Stimulated activated CD4-positive, alpha-beta T cell treated with anti-CD3 and anti-CD28 coated beads, TNF-alpha, amount 100 ng/mL, for 24 hours (primary cell): ENCODE results near the gene RNU5B-1.

ENCODE experiments used
- DNase-seq, 3 experiments: peaks; one replicate each; pipeline ENCODE4 v3.0.0-alpha.2; 2020; ENCODE audit warnings: low read depth in 3 of 3

The RNU5B-1 gene

GRCh38 chr15:65328506-65329287 is 24.2 kb downstream of the RNU5B-1 start:
- no peak for DNase-seq

DNA sequence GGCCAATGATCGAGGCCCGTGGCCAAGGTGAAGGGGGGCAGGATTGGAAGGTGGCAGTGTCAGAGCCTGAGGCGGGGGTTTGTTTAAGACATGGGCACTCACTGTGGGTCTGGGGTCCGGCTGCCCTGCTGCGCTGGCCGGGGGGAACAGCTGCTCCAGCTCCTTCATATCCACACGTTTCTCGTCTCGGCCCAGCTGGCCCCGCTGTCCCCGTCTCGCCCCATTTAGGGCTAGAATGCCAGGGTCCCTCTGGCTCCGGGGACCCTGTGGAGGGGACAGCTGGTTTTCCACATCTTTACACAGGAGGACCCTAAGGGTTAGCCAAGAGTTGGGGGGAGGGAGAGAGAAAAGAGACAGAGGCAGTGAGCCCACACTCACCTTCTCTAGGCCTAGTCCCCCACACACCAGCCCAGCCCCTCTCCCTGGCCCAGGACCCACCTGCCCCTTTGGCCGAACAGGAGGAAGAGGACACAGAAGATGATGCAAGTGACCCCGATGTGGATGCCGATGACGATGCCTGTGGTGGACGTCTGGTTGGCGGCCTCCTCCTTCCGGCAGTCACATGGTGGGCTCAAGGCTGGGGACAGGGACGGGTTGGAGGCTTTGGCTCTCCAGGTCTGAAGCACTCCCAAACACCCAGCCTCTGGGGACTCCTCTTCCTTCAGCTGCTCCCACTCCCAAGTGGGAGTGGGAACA is 25.0 kb downstream of the RNU5B-1 start:
- DNase-seq = no peak

GRCh38 chr15:65329984-65330735 is 25.7 kb downstream of the RNU5B-1 start:
- no peak for DNase-seq

GRCh38 chr15:65330934-65331645 is 26.6 kb downstream of the RNU5B-1 start:
- no peak for DNase-seq

- no peak for DNase-seq
Observed at GRCh38 chr15:65331811-65332210, 27.3 kb downstream of the RNU5B-1 start.

DNA sequence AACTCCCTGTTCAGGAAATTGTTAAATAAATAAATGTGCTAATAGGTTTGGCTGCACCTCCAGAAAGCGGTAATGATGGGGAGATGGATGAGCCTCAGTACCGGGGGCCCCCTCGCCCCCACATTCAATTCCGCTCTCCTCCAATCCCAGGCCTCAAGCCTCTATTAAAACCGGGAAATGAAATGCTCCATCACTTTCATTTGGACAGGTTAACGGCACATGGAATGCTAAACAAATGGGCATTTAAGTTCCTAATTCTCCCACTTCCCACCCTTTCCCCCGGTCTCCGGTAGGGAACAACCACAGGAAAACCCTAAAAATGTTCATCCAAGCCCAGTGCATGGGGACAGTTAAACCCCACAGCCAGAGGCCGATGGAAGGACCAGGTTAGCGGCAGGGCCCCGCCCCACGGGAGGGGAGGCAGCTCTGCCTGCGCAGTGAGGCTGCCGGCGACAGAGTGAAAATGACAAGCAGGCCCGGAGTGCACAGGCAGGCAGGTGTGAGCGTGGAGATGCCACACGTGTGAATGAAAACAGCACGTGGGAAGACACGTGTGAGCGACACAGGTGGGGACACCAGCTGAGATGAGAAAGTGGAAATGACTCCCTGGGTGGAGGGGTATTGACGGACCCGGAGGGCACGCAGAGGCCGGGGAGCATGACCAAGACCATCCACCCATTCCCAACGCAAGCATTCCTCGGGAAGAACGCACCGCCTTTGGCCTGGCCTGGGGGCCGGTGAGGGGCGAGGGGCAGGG is 28.1 kb downstream of the RNU5B-1 start:
- DNase-seq = no peak

DNA sequence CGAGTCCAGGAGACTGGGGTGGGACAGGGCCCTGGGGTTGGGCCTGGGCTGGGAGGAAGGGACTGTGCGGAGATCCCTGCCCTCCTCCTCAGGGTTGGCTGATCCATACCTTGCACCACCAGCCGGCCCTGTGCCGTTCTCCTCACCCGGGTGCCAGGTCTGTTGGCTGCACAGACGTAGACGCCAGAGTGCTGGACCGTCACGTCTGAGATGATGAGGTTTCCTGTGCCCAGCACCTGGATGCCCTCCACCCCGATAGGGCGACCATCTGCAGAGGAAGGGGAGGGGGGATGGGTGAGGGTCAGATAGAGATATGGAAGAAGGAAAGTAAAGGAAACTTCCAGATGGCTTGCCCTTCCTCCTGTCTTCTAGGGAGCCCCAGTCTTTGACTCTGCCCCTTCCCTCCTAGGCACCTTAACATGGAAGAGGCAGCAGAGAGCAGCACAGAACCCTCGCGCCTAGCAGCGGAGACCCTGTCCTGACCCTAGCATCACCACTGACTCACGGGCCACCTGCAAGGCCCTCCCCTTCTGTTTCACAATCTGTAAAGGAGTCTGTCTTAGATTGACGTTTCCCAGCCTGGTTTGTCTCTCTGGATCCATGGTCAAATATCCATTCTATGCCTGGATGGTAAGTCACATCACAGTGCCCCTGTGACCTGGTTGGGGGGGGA is 28.8 kb downstream of the RNU5B-1 start:
- no peak for DNase-seq

GRCh38 chr15:65333856-65334255 is 29.4 kb downstream of the RNU5B-1 start:
- no peak for DNase-seq

GRCh38 chr15:65334586-65335231 is 30.2 kb downstream of the RNU5B-1 start:
- no peak for DNase-seq

DNA sequence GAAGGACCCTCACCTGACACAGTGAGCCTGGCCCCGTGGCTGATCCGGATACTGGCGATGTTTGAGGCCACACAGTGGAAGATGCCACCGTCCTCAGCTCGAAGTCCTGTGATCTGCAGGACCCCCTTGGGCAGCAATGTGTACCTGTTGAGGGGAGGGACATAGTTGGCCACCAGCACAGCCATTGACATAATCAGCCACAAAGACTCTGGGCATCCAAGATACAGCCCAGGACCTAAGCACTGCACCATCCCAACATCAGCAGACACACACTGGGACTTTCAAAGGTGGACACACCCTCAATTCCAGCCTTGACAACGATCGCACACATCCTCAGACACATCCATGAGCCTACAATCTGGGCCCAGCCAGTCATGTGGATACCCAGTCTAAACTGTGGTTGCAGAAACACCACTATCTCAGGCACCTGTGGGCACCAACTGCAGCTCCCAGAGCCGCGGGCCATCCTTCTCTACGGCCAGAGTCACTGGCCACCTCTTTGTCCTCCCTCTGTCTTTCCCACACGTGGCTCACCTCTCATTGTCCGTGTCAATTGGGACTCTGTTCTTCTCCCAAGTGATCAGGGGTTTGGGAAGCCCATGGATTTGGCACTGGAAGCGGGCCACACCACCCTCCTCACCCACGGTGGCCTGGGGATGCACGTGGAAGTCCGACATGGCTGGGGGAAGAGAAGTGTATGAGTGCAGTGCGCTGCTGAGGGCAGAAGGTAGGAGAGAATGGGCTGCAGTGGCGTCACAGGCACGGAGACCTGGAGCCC is 31.0 kb downstream of the RNU5B-1 start:
- DNase-seq = no peak

DNA sequence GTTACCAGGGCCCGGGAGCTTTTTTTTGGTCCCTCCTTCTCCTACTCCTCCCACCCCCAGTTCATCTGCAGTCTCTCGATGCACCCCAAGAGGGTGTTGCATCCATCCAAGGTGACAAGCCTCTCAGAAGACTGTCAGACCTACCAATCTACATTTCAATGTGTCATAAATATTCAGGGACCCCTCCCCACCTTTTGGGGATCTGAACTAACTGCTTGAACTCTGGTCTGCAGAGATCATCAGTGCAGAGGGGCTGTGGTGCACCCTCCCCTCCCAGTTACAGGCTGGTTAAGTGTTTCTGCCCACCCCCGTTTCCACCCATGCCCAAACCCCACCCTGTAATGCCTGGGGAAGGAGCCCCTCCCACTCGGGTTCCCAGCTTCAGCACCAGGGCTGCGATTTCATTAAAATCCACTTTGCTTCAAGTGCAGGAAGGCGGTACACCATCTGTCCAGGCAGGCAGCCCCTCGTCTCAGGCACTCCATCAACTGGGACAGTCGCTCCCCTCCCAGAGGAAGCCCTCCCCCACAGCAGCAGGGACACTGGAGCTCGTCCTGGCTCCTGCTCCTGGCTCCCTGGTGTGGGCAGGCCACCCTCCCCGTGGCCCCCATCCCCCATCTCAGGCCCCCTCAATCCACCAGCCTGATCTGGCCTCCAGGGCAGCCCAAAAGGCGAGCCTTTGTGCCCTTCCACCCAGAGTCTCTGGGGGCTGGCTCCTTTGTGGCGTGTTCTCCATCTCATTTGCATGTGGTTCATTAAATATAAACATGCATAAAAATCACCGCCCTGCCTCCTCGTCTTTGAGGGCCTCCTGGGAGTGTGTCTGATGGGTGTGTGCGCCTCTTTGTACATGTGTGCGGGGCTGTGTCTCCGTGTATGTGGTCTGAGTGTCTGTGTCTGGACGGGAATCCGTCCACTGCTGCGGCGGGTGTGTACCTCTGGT is 32.3 kb downstream of the RNU5B-1 start:
- no peak for DNase-seq

DNA sequence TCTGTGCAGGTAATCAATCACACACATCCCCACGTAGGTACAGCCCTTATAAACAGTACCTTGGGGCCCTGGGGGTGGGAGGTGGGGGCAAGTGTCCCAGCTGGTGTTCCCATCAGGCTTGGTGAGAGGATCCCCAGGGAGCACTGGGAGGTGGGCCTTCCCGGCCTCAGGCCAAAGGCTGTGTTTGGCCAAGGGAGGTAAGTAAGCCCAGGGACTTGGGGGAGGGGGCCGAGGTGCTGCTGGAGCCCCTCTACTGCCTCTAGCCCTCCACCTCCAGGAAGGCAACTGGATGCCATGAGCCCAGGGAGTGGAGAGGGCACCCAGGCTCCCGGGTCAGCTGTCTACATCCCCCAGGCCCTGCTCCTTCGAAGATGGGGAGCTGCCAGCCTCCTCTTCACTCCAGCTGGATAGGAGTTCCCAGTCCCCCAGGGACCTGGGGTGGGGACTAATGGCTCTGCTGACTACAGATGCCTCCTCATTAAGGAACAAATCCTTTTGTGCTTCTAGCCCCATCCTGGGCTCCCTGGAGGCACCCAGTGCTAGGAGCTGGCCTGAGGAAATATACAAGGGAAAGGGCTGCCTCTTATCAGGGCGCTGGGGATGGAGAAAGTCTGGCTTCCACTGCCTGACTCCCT is 33.1 kb downstream of the RNU5B-1 start:
- DNase-seq = no peak

DNA sequence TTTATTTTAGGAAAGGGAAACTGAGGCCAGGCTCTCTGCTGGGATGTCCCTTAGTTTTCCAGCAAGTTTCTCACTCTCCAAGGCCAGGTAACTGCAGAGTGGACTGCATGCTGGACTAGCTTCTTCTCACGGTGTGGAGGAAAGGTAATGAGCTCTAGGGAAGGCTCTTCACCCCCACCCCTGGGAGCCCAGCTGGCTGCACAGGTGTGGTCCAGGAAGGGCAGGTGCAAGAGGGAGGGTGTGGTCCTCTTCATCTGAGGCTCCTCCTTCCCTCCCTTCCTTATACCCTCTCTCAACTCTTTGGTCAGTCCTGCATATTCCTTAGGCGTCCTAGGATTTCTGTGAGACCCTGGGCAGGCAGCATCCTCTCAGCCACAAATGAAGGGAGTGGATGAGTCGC is 33.9 kb downstream of the RNU5B-1 start:
- DNase-seq = no peak

- DNase-seq = no peak
Observed at GRCh38 chr15:65338823-65339222, 34.3 kb downstream of the RNU5B-1 start.

GRCh38 chr15:65339416-65339815 is 34.9 kb downstream of the RNU5B-1 start:
- DNase-seq = no peak

- DNase-seq = no peak
Observed at GRCh38 chr15:65339920-65340319, 35.4 kb downstream of the RNU5B-1 start.

DNA sequence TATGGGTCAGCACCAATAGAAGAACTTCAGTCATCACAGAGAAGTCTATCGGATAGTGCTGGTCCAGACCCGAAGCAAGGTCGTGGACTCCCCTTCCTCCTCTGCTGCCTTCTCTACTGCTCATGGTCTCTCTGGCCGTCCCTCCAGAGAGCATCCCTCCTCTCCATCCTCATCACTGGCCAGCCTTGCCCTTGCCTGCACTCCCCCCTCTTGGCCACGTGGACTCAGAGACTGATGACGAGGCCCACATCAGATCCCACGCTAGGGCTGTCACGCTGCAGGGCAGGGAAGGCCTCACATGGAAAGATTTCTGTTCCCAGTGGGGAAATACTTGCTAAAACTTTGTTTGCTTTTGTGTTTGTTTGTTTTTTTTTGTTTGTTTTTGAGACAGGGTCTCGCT is 38.0 kb downstream of the RNU5B-1 start:
- no peak for DNase-seq
